Stimulated activated CD4-positive, alpha-beta T cell treated with anti-CD3 and anti-CD28 coated beads, TNF-alpha, amount 100 ng/mL, for 4 hours (primary cell): ENCODE results near the gene STK25.
A peak's percentile ranks its signal among the peaks of the same experiment; 100 is the strongest.
"Not testable (repeated sequence)": the region's sequence is repeated elsewhere in the genome, so short reads cannot be mapped to it uniquely, and the experiment has no call there.

Experiments
- DNase-seq, 3 experiments: peaks; one replicate each; pipeline ENCODE4 v3.0.0-alpha.2; 2020; ENCODE audit warnings: low read depth in 3 of 3

Gene STK25

DNA sequence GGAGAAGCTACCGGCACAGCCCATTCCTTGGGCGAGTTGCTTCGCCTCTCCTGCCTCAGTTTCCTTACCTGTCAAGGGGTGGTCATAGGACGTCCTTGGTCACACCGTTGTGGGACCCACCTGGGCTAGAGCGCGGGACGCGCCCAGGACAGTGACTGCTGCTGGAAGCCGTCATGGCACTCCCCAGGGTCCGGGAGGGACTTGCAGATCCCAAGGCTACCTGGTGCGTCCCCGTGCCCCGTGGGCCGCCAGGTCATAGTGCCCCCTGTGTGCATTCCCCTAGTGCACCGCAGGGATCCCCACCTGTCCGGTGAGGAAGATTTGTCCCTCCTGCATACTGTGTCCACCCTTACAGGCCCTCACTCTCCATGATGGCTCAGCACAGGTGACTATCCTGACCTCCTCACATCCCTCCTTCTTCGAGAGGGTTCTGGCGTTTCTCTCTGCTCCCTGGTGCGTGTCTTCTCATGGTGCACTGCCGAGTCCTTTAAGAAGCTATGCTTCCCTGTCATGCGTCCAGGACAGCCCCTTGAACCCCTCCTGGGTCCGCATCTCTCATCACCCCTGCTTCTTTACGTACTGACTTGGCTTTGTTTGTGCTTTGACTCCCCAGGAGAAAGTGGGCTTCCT lies 886 bp upstream of the STK25 start:
- peak in 1 of 3 experiments; percentile 12 for DNase-seq

GRCh38 chr2:241507430-241508239 lies 749 bp downstream of the STK25 start:
- peak in 2 of 3 experiments; percentile 14 to 19 for DNase-seq

- DNase-seq: no peak
These were observed 1.5 kb downstream of the STK25 start for GRCh38 chr2:241506793-241507429.

- DNase-seq: not testable (repeated sequence)
These were observed 2.1 kb downstream of the STK25 start for GRCh38 chr2:241506317-241506716.

- no peak for DNase-seq
These were observed 2.6 kb downstream of the STK25 start for GRCh38 chr2:241505781-241506201.

- DNase-seq: no peak
These were observed 3.2 kb downstream of the STK25 start for GRCh38 chr2:241505086-241505780.

DNA sequence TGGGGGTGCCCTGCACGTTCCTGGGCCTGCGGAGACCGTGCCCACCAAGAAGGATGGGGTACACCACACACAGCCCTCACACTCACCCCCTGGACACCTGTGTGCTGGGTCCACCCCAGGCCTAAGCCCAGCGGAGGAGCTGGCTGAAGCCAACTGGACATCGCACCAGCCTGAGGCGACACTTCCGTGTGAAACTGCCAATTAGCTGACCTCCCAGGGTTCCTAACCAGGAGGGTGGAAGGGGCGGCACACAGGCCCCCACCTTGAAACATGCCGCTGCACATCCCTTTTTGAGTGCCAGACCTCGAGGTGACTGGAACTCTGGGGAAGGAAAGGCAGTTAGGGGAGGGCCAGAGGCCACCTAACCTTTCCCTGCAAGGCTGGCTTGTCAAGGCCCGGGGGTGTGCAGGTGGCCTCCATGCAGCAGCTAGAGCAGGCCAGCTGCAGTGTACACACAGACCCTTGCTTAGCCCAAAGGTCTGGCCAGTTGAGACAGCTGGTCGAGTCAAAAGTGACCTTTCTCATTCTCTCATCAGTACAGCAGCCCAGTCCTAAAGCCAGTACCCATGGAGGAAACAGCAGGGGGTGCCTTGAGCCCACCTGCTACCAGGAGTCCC lies 4.5 kb downstream of the STK25 start:
- no peak for DNase-seq

GRCh38 chr2:241502281-241502680 lies 6.1 kb downstream of the STK25 start:
- no peak for DNase-seq

- DNase-seq: no peak
These were observed 6.8 kb downstream of the STK25 start for GRCh38 chr2:241501551-241501950.

GRCh38 chr2:241501099-241501541 lies 7.3 kb downstream of the STK25 start:
- no peak for DNase-seq

DNA sequence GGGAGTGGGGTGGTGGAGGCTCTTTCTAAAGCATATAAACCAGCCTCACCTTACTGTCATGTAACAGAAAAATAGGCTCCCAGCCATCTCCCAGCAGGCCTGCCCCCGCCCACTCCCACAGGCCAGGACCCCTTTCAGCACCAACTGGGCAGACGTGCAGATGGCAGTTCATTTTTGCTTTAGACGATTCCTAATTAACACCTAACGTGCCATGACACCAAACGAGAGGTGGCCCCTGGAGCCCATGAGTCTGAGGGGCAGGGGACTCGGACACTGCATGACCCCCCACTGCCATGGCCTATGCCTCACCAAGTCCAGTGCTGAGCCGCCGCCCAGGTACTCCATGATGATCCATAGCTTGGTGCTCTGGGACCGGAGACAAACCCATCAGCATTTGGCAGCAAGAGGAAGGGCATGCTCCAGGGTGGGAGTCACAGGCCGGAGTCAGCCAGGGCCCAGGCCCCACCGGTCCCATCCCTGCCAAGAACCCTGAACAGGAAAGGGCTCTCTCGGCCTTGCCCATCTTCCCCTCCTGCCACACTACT lies 7.9 kb downstream of the STK25 start:
- no peak for DNase-seq

DNA sequence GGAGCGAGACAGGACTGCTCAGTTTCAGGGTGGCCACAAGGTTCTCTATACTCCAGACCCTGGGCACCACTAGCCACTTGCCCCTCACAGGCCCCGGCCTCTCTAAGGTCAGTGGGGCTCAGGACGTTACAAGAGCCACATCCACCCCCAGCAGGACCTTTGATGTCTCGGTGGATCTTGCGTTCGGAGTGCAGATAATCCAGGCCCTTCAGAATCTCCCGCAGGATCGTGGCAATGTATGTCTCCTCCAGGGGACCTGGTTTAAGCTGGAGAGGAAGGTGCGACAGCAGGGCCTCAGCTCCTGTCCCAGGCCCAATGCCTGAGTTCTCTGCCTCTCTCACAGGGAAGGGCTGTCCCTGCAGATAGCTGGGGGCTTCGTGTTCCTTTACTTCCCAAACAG lies 8.4 kb downstream of the STK25 start:
- DNase-seq: no peak

DNA sequence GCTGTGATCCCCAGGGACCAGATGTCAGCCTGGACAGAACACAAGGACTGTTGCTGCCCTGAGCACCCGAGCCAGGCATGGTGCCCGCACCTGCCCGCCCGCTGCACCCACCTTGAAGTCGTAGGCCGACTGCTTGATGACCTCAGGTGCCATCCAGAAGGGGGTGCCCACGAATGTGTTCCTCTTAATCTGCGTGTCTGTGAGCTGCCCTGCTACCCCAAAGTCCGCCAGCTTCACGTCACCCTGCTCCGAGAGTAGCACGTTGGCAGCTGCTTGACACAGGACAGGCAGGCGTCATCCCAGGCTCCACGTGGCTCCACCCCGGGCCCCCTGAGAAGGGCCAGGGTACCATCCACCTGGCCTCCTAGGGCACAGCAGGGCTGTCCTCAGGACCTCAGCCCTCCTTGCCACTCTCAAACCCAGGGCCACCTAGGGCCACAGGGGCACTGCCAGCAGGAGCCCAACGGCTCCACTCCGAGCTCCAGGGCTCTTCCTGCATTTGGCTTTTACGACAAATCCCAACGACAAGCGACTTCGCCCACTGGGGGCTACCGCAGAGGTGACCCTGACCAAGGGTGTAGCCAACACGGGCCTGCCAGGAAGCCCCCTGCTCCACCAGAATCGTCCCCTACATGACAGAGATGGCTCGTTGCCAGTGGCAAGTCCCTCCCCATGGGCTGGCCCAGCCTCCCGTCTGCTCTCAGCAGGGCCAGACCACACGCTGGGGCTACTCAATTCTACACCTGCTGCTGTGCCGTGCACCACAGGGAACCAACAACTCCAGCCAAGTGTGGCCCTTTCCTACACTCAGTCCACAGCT lies 9.0 kb downstream of the STK25 start:
- DNase-seq: no peak

GRCh38 chr2:241498115-241499070 lies 10.0 kb downstream of the STK25 start:
- DNase-seq: no peak

DNA sequence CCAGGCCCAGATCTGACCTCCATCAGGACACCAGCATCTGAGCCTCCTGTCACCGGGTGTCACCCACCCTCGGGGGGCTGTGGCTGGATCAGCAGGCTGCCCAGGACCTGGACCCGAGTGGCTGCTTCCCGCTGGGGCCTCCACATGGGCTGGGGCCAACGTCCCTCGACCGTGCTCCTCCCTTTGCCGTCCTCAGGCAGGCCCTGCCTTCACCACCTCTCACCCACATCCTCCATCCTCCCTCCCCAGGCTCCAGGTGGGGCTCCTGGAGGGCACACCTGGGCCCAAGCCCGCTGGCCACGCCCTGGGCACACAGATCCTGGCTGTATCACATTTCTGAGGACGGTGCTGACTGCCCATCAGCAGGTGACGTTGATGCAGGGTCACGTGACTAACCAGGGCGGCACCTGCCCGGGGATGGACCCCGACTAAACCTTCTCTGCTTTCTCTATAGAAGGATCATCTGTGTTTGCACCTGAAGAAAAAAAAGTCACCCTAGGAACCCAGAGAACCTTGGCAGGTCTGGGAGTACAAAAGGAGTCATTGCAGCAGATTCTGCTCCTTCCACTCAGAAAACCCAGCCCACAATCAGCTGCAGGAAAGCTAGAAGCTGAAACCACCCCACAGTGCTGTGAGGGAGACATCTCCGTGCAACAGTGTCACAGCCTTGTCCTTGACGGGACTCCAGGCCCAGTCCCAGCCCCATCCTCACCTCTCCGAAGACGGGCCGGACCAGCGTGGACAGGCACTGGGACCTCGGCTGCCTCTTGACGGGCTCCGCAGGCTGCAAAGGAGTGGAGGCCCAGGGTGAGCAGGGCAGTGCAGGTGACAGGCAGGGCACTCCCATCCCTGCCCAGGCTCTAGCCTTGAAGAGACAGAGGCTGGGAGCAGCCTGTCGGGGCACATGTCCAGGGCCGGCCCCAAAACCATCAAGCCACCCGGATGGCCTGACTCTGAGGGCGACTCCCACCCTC lies 11.2 kb downstream of the STK25 start:
- no peak for DNase-seq

- no peak for DNase-seq
These were observed 12.2 kb downstream of the STK25 start for GRCh38 chr2:241496003-241496707.

GRCh38 chr2:241495172-241496002 lies 13.0 kb downstream of the STK25 start:
- DNase-seq: no peak
